Gastrocnemius medialis (tissue), 4 donors: Measurements from ENCODE around the gene PDZD4.

ENCODE experiments used
- CTCF ChIP-seq, 5 experiments: fragments of 450-650 bp in 3 of 5; fragments of 200-600 bp in 2 of 5; sonication (generic) in 2 of 5; IDR thresholded peaks in 4 of 5; conservative IDR thresholded peaks in 1 of 5; 1 replicate in 4 of 5; 2 replicates in 1 of 5; pipeline ENCODE4 v1.5.1; 2016 to 2019; ENCODE audit warnings: antibody characterized with exemption in 5 of 5, mild to moderate bottlenecking in 3 of 5, moderate library complexity in 3 of 5
- POLR2A ChIP-seq, 2 donors: fragments of 450-650 bp; IDR thresholded peaks; one replicate each; pipeline ENCODE4 v1.6.1; 2017; ENCODE audit warnings: antibody characterized with exemption in 2 of 2, mild to moderate bottlenecking in 2 of 2, moderate library complexity in 2 of 2

- no peak for TF ChIP-seq CTCF (IDR thresholded peaks at IDR 0.05 in 4 of 5, conservative IDR thresholded peaks at IDR 0.05 in 1 of 5)
- TF ChIP-seq POLR2A (IDR thresholded peaks at IDR 0.05) = no peak
These were observed 25.7 kb downstream of the PDZD4 start for GRCh38 chrX:153804621-153805020.
